Measurements from ENCODE around the gene IDUA.

Gene IDUA

GRCh38 chr4:1024882-1025545 is 38.2 kb downstream of the IDUA start:
- no peak for DNase-seq
- H3K4me1 ChIP-seq (ENCODE audit: low read length): no peaks in the 10 kb centered on the region
- H3F3A ChIP-seq (ENCODE audit: insufficient read depth, low read length): no peaks in the 10 kb centered on the region
- H3K79me2 ChIP-seq (ENCODE audit: low read length): no peaks in the 10 kb centered on the region
- H3K9me2 ChIP-seq (replicated peaks; ENCODE audit: insufficient read depth, low read length): no peaks in the 10 kb centered on the region
- H3K36me3 ChIP-seq (replicated peaks; ENCODE audit: insufficient read depth, low read length): no peaks in the 10 kb centered on the region
- no peak overlapping the region for H3K4me3 ChIP-seq (ENCODE audit: low read length)
- H3K9me3 ChIP-seq (replicated peaks; ENCODE audit: insufficient read depth, low read length): no peaks in the 10 kb centered on the region
- TF ChIP-seq EZH2phosphoT487 (IDR thresholded peaks at IDR 0.05; ENCODE audit: low read length) (no peak), EZH2 (optimal IDR thresholded peaks at IDR 0.05; ENCODE audit: low read depth, low read length) (no peak), CTCF (IDR thresholded peaks at IDR 0.05; ENCODE audit: low read length) (no peak)
- no peaks in the 10 kb centered on the region for H3K27me3 ChIP-seq (replicated peaks; ENCODE audit: insufficient read depth, low read length)
- no peak overlapping the region for H3K9ac ChIP-seq (ENCODE audit: low read length)
- H2AFZ ChIP-seq (ENCODE audit: low read length): no peak overlapping the region
- H4K20me1 ChIP-seq (ENCODE audit: insufficient read depth, low read length): no peaks in the 10 kb centered on the region
- no peak overlapping the region for H3K27ac ChIP-seq (ENCODE audit: low read length)
- no peak overlapping the region for H3K4me2 ChIP-seq (ENCODE audit: low read depth, low read length)

- Histone ChIP-seq H2AFZ (ENCODE audit: low read length) (no peak overlapping the region), H3F3A (ENCODE audit: insufficient read depth, low read length) (no peaks in the 10 kb centered on the region), H3K9ac (ENCODE audit: low read length) (no peak overlapping the region), H3K4me1 (ENCODE audit: low read length) (no peaks in the 10 kb centered on the region), H4K20me1 (ENCODE audit: insufficient read depth, low read length) (no peaks in the 10 kb centered on the region), H3K9me3 (replicated peaks; ENCODE audit: insufficient read depth, low read length) (no peaks in the 10 kb centered on the region), H3K27ac (ENCODE audit: low read length) (no peak overlapping the region), H3K27me3 (replicated peaks; ENCODE audit: insufficient read depth, low read length) (no peaks in the 10 kb centered on the region), H3K9me2 (replicated peaks; ENCODE audit: insufficient read depth, low read length) (no peaks in the 10 kb centered on the region), H3K4me2 (ENCODE audit: low read depth, low read length) (no peak overlapping the region), H3K36me3 (replicated peaks; ENCODE audit: insufficient read depth, low read length) (no peaks in the 10 kb centered on the region), H3K4me3 (ENCODE audit: low read length) (no peak overlapping the region), H3K79me2 (ENCODE audit: low read length) (no peaks in the 10 kb centered on the region)
- no peak for DNase-seq
- TF ChIP-seq CTCF (IDR thresholded peaks at IDR 0.05; ENCODE audit: low read length): no peak
- no peak for TF ChIP-seq EZH2 (optimal IDR thresholded peaks at IDR 0.05; ENCODE audit: low read depth, low read length)
- no peak for TF ChIP-seq EZH2phosphoT487 (IDR thresholded peaks at IDR 0.05; ENCODE audit: low read length)
Measured at GRCh38 chr4:1026115-1026514, 39.3 kb downstream of the IDUA start.

GRCh38 chr4:1027219-1027914 is 40.5 kb downstream of the IDUA start:
- no peaks in the 10 kb centered on the region for H3K36me3 ChIP-seq (replicated peaks; ENCODE audit: insufficient read depth, low read length)
- TF ChIP-seq CTCF (IDR thresholded peaks at IDR 0.05; ENCODE audit: low read length) (no peak), EZH2 (optimal IDR thresholded peaks at IDR 0.05; ENCODE audit: low read depth, low read length) (no peak), EZH2phosphoT487 (IDR thresholded peaks at IDR 0.05; ENCODE audit: low read length) (no peak)

More at GRCh38 chr4:1027219-1027914, 40.5 kb downstream of the IDUA start:
- Histone ChIP-seq H4K20me1 (ENCODE audit: insufficient read depth, low read length) (no peaks in the 10 kb centered on the region), H3F3A (ENCODE audit: insufficient read depth, low read length) (no peaks in the 10 kb centered on the region), H3K9me3 (replicated peaks; ENCODE audit: insufficient read depth, low read length) (no peaks in the 10 kb centered on the region), H3K4me1 (ENCODE audit: low read length) (no peaks in the 10 kb centered on the region), H3K27me3 (replicated peaks; ENCODE audit: insufficient read depth, low read length) (no peaks in the 10 kb centered on the region), H3K9ac (ENCODE audit: low read length) (no peak overlapping the region), H3K79me2 (ENCODE audit: low read length) (no peaks in the 10 kb centered on the region), H3K4me3 (ENCODE audit: low read length) (no peak overlapping the region), H3K27ac (ENCODE audit: low read length) (no peak overlapping the region), H3K9me2 (replicated peaks; ENCODE audit: insufficient read depth, low read length) (no peaks in the 10 kb centered on the region), H3K4me2 (ENCODE audit: low read depth, low read length) (no peak overlapping the region), H2AFZ (ENCODE audit: low read length) (no peak overlapping the region)
- DNase-seq: no peak
